HG02642 (cell line): ENCODE measurements around the gene LRRC23.
"Not testable (repeated sequence)": the region's sequence is repeated elsewhere in the genome, so short reads cannot be mapped to it uniquely, and the experiment has no call there.

Source experiments
- ATAC-seq: cut with Tn5 transposase; IDR thresholded peaks from one replicate; pipeline ENCODE4 v1.9.1; 2021; ENCODE audit warnings: mild to moderate bottlenecking; ENCODE audit not compliant: unreplicated experiment, poor library complexity

The LRRC23 gene

GRCh38 chr12:6899837-6900519, 4.6 kb upstream of the LRRC23 start:
- ATAC-seq, result no peak

GRCh38 chr12:6902448-6902847, 2.2 kb upstream of the LRRC23 start:
- no peak for ATAC-seq

- no peak for ATAC-seq
These were observed 900 bp upstream of the LRRC23 start for GRCh38 chr12:6903722-6904121.

- no peak for ATAC-seq
These were observed 905 bp downstream of the LRRC23 start for GRCh38 chr12:6905414-6906040.

- ATAC-seq, result not testable (repeated sequence)
These were observed 3.5 kb downstream of the LRRC23 start for GRCh38 chr12:6908141-6908540.

- ATAC-seq, result no peak
These were observed 5.0 kb downstream of the LRRC23 start for GRCh38 chr12:6909421-6910145.

GRCh38 chr12:6912164-6912935, 7.7 kb downstream of the LRRC23 start:
- no peak for ATAC-seq

GRCh38 chr12:6914246-6914946, 9.8 kb downstream of the LRRC23 start, which contains the start of gene ENO2:
Gene ENO2 (plus strand): TSS chr12:6914580. CDS start chr12:6915833, 1,253 bp downstream.
- ATAC-seq, result peak; percentile 73

GRCh38 chr12:6914947-6915788, 10.5 kb downstream of the LRRC23 start:
- ATAC-seq, result no peak

- ATAC-seq, result no peak
These were observed 11.2 kb downstream of the LRRC23 start for GRCh38 chr12:6915789-6916285.

GRCh38 chr12:6916426-6917200, 12.0 kb downstream of the LRRC23 start:
- no peak for ATAC-seq

GRCh38 chr12:6917491-6918231, 13.0 kb downstream of the LRRC23 start:
- ATAC-seq, result no peak

GRCh38 chr12:6919588-6919987, 15.0 kb downstream of the LRRC23 start:
- no peak for ATAC-seq

- ATAC-seq, result no peak
These were observed 16.9 kb downstream of the LRRC23 start for GRCh38 chr12:6921539-6921938.

- peak; percentile 39 for ATAC-seq
These were observed 17.6 kb downstream of the LRRC23 start for GRCh38 chr12:6921996-6922946.

GRCh38 chr12:6923003-6923732, 18.5 kb downstream of the LRRC23 start:
- no peak for ATAC-seq
